Neural crest cell (in vitro differentiated cells): ENCODE data around the gene FARP2. TPM values are rescaled to one million over a fixed set of nuclear protein-coding genes. Genes with fewer than 3 reads are reported as not detected.
"Not testable (repeated sequence)": the region's sequence is repeated elsewhere in the genome, so short reads cannot be mapped to it uniquely, and the experiment has no call there.

Experiments used
- DNase-seq: peaks from one replicate; pipeline ENCODE4 v3.0.0; 2021; ENCODE audit warnings: low read depth, mixed read lengths, low spot score
- H3K27ac Mint-ChIP-seq: one replicate; pipeline ENCODE4 v1.8.0; 2021; ENCODE audit warnings: mild to moderate bottlenecking, mixed read lengths; ENCODE audit not compliant: unreplicated experiment
- H3K27me3 Mint-ChIP-seq: 2 replicates; pipeline ENCODE4 v1.8.0; 2021; ENCODE audit warnings: low read depth, mild to moderate bottlenecking, mixed read lengths
- H3K36me3 Mint-ChIP-seq: 2 replicates; pipeline ENCODE4 v1.8.0; 2021; ENCODE audit warnings: low read depth, mild to moderate bottlenecking, mixed read lengths
- H3K4me1 Mint-ChIP-seq: 2 replicates; pipeline ENCODE4 v1.8.0; 2021; ENCODE audit warnings: mixed read lengths
- H3K4me3 Mint-ChIP-seq: one replicate; pipeline ENCODE4 v1.8.0; 2021; ENCODE audit warnings: mild to moderate bottlenecking, mixed read lengths
- H3K9me3 Mint-ChIP-seq: 2 replicates; pipeline ENCODE4 v1.8.0; 2021; ENCODE audit warnings: mixed read lengths
- total RNA-seq: library from RNA; stranded (reverse); gene quantifications from 2 replicates; pipeline ENCODE4 v1.2.1, GENCODE V29; 2021
- TF ChIP-seq, protein P1 (sequence below): fragments of 200-600 bp; sonication (generic); conservative IDR thresholded peaks from 2 replicates; pipeline ENCODE4 v1.5.0; 2021; ENCODE audit warnings: antibody characterized with exemption, mild to moderate bottlenecking

FARP2 gene
- total RNA-seq, 1 donor from 2014 or later: 36.1 TPM

DNA sequence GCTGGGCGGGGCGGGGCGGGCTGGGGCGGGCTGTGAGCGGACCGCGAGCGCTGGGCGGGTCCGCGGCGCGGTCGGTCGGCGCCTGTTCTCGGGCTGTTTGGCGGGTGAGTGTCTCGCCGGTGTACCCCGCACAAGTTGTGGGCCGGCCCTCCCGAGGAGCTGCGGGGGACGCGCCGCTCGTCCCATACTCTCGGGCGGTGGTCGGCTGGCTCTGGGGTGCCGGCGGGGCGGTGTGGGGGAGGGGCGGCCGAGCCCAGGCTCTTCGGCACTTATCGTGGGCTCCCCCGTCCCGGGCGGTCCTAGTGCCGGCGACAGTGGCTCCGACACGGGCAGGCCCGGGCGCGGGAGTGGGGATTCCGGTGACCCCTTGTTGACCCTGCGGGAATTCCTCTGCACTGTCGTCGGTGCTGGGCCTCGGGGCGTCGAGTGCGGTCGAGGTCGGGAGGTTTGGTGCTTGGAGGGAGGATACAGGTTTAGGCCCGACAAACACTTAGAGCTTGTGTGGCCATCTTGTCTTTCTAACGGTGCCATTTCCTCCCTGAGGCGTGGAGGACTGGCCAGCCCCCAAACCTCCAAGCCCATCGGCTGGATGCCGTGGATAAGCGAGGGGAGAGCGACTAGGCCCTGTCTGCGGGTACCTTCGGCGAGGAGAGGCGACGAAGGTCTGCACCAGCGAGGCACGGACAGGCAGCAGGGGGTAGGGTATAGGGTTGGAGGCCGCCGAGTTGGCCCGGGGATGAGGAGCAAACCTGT lies 40.0 kb upstream of the FARP2 start, which contains the start of gene SEPTIN2:
Gene SEPTIN2, plus strand, starts transcription at position 47 of the 753 bp plus-strand sequence. CDS start 8,308 bp downstream, outside the sequence.
- Mint-ChIP-seq H3K4me1 (peaks cover 59% of the 10 kb centered on the region), H3K4me3 (peak within 1 kb of the TSS; percentile 100), H3K27ac (peak within 1 kb of the TSS; percentile 100), H3K36me3 (peaks cover 5% of the 10 kb centered on the region), H3K9me3 (no peaks in the 10 kb centered on the region), H3K27me3 (peaks cover 2% of the 10 kb centered on the region)
- peak; percentile 66 for DNase-seq
- TF ChIP-seq, protein P1, sequence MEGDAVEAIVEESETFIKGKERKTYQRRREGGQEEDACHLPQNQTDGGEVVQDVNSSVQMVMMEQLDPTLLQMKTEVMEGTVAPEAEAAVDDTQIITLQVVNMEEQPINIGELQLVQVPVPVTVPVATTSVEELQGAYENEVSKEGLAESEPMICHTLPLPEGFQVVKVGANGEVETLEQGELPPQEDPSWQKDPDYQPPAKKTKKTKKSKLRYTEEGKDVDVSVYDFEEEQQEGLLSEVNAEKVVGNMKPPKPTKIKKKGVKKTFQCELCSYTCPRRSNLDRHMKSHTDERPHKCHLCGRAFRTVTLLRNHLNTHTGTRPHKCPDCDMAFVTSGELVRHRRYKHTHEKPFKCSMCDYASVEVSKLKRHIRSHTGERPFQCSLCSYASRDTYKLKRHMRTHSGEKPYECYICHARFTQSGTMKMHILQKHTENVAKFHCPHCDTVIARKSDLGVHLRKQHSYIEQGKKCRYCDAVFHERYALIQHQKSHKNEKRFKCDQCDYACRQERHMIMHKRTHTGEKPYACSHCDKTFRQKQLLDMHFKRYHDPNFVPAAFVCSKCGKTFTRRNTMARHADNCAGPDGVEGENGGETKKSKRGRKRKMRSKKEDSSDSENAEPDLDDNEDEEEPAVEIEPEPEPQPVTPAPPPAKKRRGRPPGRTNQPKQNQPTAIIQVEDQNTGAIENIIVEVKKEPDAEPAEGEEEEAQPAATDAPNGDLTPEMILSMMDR: no peak

- Mint-ChIP-seq H3K27me3 (peaks cover 2% of the 10 kb centered on the region), H3K4me3 (peak overlapping the region; percentile 100), H3K4me1 (peaks cover 64% of the 10 kb centered on the region), H3K27ac (peak overlapping the region; percentile 100), H3K36me3 (peaks cover 5% of the 10 kb centered on the region), H3K9me3 (no peaks in the 10 kb centered on the region)
- TF ChIP-seq, protein P1: no peak
- no peak for DNase-seq
These were observed 39.3 kb upstream of the FARP2 start for GRCh38 chr2:241316825-241317224.

- peaks cover 2% of the 10 kb centered on the region for H3K27me3 Mint-ChIP-seq
- H3K4me1 Mint-ChIP-seq: peaks cover 64% of the 10 kb centered on the region
- DNase-seq: no peak
- H3K9me3 Mint-ChIP-seq: no peaks in the 10 kb centered on the region
- H3K27ac Mint-ChIP-seq: no peak overlapping the region
- TF ChIP-seq, protein P1: no peak
- H3K36me3 Mint-ChIP-seq: peaks cover 5% of the 10 kb centered on the region
- peak overlapping the region; percentile 100 for H3K4me3 Mint-ChIP-seq
These were observed 38.7 kb upstream of the FARP2 start for GRCh38 chr2:241317391-241317790.

DNA sequence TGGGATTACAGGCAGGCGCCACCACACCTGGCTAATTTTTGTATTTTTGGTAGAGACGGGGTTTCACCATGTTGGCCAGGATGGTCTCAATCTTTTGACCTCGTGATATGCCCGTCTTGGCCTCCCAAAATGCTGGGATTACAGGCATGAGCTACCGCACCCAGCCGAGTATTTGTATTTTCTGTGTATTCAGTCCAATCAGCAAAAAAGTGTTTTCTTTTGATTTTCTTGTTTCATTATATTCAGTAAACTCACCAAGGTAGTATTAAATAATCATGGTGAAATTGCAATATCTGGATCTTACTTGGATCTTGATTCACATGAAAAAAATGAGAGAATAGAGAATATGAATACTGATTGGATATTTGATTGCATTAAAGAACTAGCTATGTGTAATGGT lies 37.3 kb upstream of the FARP2 start:
- peaks cover 65% of the 10 kb centered on the region for H3K4me1 Mint-ChIP-seq
- not testable (repeated sequence) for H3K9me3 Mint-ChIP-seq, H3K27me3 Mint-ChIP-seq, DNase-seq, H3K27ac Mint-ChIP-seq, H3K36me3 Mint-ChIP-seq
- peak overlapping the region; percentile 100 for H3K4me3 Mint-ChIP-seq

DNA sequence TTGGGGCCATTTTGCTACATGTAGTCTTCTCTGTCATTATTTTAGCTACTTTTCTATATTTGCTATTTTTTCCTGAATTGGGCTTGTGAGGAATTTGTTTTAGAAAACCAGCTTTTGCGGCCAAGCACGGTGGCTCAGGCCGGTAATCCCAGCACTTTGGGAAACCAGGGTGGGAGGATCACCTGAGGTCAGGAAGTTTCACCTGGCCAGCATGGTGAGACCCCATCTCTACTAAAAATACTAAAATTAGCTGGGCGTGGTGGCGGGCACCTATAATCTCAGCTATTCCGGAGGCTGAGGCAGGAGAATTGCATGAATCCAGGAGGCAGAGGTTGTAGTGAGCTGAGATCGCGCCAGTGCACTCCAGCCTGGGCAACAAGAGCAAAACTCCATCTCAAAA lies 35.7 kb upstream of the FARP2 start:
- Mint-ChIP-seq H3K4me3 (peak overlapping the region; percentile 56), H3K27me3 (no peaks in the 10 kb centered on the region), H3K9me3 (no peaks in the 10 kb centered on the region), H3K4me1 (peaks cover 60% of the 10 kb centered on the region), H3K27ac (no peak overlapping the region), H3K36me3 (peaks cover 7% of the 10 kb centered on the region)
- TF ChIP-seq, protein P1: no peak
- DNase-seq: no peak

DNA sequence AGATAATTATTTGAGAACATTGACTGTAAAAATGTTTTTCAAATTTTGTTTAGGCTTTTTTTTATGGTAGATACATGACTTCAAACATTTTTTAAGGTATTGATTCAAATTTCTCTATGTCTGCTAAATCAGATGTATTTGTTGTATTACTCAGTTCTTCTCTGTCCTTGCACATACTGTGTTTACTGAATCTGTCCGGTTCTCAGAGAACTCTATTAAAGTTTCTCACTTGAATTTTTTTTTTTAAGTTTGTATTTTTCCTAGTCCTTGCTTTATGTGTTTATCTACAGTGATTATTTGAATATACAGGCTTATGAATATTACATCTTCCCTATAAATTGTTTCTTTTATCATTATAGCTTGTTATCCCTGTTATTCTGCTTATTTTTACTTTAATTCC lies 35.1 kb upstream of the FARP2 start:
- H3K27me3 Mint-ChIP-seq: no peaks in the 10 kb centered on the region

More for the DNA sequence above, 35.1 kb upstream of the FARP2 start:
- peak overlapping the region; percentile 38 for H3K4me3 Mint-ChIP-seq
- no peak overlapping the region for H3K27ac Mint-ChIP-seq
- TF ChIP-seq, protein P1: no peak
- H3K9me3 Mint-ChIP-seq: no peaks in the 10 kb centered on the region
- DNase-seq: no peak
- peaks cover 60% of the 10 kb centered on the region for H3K4me1 Mint-ChIP-seq
- peaks cover 7% of the 10 kb centered on the region for H3K36me3 Mint-ChIP-seq
